ENCODE measurements around the gene EIF4A2. TPM values are rescaled to one million over a fixed set of nuclear protein-coding genes. Genes with fewer than 3 reads are reported as not detected.

EIF4A2 gene
- total RNA-seq, 5 donors from 2014 or later (not counting 1 experiment from before 2014, with no cell fraction given): 544 to 870 (median 576) TPM

DNA sequence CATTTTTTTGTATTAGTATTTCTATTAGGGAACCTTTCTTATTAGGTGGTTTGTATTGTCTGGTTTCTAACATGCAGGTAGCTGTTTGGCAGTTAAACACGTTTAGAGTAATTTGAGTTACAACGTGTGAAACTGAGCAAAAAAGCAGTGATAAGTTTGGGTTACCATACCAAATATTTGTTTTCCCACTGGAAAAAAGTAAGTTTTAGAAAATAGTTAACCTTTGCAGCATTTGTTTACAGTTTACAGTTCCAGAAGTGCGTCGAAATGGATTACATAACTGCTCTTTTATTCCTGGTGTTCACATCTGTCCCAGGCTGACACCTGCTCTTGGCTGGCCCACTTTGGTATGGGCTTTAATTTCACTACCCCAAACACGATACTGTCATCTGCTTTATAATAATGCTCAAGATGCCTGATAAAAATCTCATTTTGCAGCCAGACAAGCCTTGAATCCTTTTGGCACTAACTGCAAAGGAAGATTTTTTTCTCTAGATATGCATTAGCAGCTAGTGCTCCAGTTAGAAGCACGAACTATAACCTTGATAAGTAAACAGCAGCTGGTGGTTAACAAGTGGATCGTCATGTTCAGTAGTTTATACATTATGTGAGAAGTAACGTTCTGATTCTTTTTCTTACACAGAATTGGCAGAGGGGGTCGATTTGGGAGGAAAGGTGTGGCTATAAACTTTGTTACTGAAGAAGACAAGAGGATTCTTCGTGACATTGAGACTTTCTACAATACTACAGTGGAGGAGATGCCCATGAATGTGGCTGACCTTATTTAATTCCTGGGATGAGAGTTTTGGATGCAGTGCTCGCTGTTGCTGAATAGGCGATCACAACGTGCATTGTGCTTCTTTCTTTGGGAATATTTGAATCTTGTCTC lies 5.3 kb downstream of the EIF4A2 start:
- CTCF ChIA-PET: interaction anchor here in 1 of 2 donors (0.5 kb wide), 1 partner anchor 349 kb away, joined by 4 read pairs; no protein-coding TSS in a partner anchor
- Mint-ChIP-seq H3K27me3 (no peaks in the 10 kb centered on the region), H3K4me1 (peaks cover 56 to 62% (median 59%) of the 10 kb centered on the region in 3 donors), H3K36me3 (peaks cover 69% of the 10 kb centered on the region), H3K27ac (peak overlapping the region; percentile 62 to 74), H3K9me3 (no peaks in the 10 kb centered on the region), H3K4me3 (peak overlapping the region in 2 of 3 donors; percentile 26 to 98)
- Histone ChIP-seq H3K36me3 (ENCODE audit: control insufficient read depth in 2 of 2, extremely low read depth in 1 of 2, insufficient read depth in 1 of 2, low read length in 1 of 2) (peaks cover 11 to 67% of the 10 kb centered on the region in 2 donors), H3K9me3 (no peaks in the 10 kb centered on the region), H3K27ac (ENCODE audit: low read length) (peak overlapping the region; percentile 47), H3K4me3 (ENCODE audit: control insufficient read depth in 1 of 2, extremely low read depth in 1 of 2, low read length in 1 of 2) (no peak overlapping the region), H3K27me3 (replicated peaks in 1 of 2; ENCODE audit: control insufficient read depth in 2 of 2, extremely low read depth in 1 of 2, insufficient read depth in 2 of 2, low read length in 1 of 2) (no peaks in the 10 kb centered on the region), H3K4me1 (ENCODE audit: control insufficient read depth in 1 of 2, extremely low read depth in 1 of 2, insufficient read depth in 2 of 2, low read length in 2 of 2) (peaks cover 29 to 32% of the 10 kb centered on the region in 2 experiments)
- POLR2A ChIA-PET: interaction anchor here in 1 of 2 donors (0.6 to 1.5 kb wide), 2 partner anchors 9 to 171 kb away, joined by 3 to 4 read pairs; no protein-coding TSS in a partner anchor
- ATAC-seq (replicated peaks in 1 of 4) (no peak), DNase-seq (peak in 2 of 35 experiments; percentile 17 to 37)
- WGBS (ENCODE audit: insufficient coverage): 30% methylated on average over 4 of the region's 13 CpGs

DNA sequence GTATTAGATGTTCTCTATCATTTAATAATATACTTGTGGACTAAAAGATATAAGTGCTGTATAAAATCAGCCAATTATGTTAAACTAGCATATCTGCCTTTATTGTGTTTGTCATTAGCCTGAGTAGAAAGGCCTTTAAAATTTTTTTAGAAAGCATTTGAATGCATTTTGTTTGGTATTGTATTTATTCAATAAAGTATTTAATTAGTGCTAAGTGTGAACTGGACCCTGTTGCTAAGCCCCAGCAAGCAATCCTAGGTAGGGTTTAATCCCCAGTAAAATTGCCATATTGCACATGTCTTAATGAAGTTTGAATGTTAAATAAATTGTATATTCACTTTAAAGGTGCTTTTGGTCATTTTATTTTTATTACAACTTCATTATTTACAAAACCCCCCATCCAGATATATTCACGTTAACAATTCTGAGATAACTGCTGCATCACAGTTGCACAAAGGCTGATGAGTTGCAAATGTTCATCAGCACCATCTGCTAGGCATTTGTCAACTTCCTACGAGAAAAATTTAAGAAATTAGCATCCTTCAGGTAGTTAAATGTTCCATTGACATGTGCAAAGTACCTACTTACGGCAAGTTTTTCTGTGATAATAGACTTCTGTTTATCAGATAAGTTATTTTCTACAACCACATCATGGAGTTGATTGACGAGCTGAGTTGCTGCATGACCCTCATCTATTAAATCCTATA lies 6.3 kb downstream of the EIF4A2 start:
- DNase-seq (no peak), ATAC-seq (replicated peaks in 1 of 4) (peak in 2 of 4 experiments; percentile 24 to 28)
- Mint-ChIP-seq H3K9me3 (no peaks in the 10 kb centered on the region), H3K4me1 (peaks cover 50 to 53% (median 52%) of the 10 kb centered on the region in 3 donors), H3K27ac (no peak overlapping the region), H3K4me3 (no peak overlapping the region), H3K27me3 (no peaks in the 10 kb centered on the region), H3K36me3 (peaks cover 70% of the 10 kb centered on the region)
- no CpG with 5 or more reads among the region's 4 CpGs for WGBS (ENCODE audit: insufficient coverage)
- POLR2A ChIA-PET: interaction anchor here (1.0 to 1.4 kb wide), 2 partner anchors 10 to 16 kb away, joined by 5 read pairs; partner anchors contain the start of gene RFC4 (in 1 of the 2)
- Histone ChIP-seq H3K27me3 (replicated peaks in 1 of 2; ENCODE audit: control insufficient read depth in 2 of 2, extremely low read depth in 1 of 2, insufficient read depth in 2 of 2, low read length in 1 of 2) (no peaks in the 10 kb centered on the region), H3K4me3 (ENCODE audit: control insufficient read depth in 1 of 2, extremely low read depth in 1 of 2, low read length in 1 of 2) (no peak overlapping the region), H3K27ac (ENCODE audit: low read length) (peak overlapping the region; percentile 3), H3K4me1 (ENCODE audit: control insufficient read depth in 1 of 2, extremely low read depth in 1 of 2, insufficient read depth in 2 of 2, low read length in 2 of 2) (peaks cover 27 to 29% of the 10 kb centered on the region in 2 experiments), H3K36me3 (ENCODE audit: control insufficient read depth in 2 of 2, extremely low read depth in 1 of 2, insufficient read depth in 1 of 2, low read length in 1 of 2) (peaks cover 11 to 67% of the 10 kb centered on the region in 2 donors), H3K9me3 (no peaks in the 10 kb centered on the region)
- CTCF ChIA-PET: no interaction called here

DNA sequence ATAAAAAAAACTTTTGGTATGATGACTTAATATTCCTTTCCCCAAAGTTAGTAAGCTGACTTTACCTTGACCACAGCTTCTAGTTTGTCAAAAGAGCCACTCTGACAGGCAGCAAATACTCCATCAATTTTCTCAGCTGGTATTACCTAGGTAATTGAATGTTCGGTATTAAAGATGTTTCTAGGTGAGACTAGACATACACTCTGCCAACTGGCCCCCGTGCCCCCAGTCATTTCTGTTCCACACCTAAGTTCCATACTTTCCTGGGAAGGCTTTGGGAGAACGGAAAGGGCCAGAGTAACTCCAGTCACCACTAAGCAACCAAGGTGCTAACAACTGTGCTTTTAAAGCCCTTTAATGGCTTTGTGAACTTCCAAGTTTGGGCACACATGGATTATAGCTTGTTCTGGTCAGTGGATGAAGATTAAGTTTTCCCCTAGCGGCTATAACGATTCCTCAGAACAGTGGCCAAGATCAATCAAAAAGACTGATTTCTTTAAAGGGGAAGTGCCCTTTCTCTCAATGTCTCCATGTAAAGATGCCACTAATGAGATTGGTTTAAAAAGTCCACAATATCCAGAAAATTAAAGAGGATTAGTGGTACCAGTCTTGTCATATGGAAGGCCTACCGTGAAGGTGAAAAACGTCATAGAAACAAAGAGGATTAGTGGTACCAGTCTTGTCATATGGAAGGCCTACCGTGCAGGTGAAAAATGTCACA lies 7.0 kb downstream of the EIF4A2 start:
- ChIA-PET POLR2A (interaction anchor here (0.5 to 1.4 kb wide), 3 partner anchors 9 to 312 kb away, joined by 3 to 5 read pairs (median 5); partner anchors contain the start of gene RFC4 (in 1 of the 2)), CTCF (interaction anchor here in 1 of 2 donors (0.7 kb wide), 1 partner anchor 32 kb away, joined by 5 read pairs; no protein-coding TSS in a partner anchor)
- Mint-ChIP-seq H3K27me3 (no peaks in the 10 kb centered on the region), H3K4me3 (no peak overlapping the region), H3K27ac (peak overlapping the region; percentile 33 to 68), H3K9me3 (no peaks in the 10 kb centered on the region), H3K4me1 (peaks cover 43 to 46% (median 45%) of the 10 kb centered on the region in 3 donors), H3K36me3 (peaks cover 63% of the 10 kb centered on the region)
- 52% methylated on average over 2 of the region's 8 CpGs for WGBS (ENCODE audit: insufficient coverage)
- peaks cover 11 to 60% of the 10 kb centered on the region in 2 donors for H3K36me3 ChIP-seq (ENCODE audit: control insufficient read depth in 2 of 2, extremely low read depth in 1 of 2, insufficient read depth in 1 of 2, low read length in 1 of 2)
- no peaks in the 10 kb centered on the region for H3K9me3 ChIP-seq
- no peak overlapping the region for H3K4me3 ChIP-seq (ENCODE audit: control insufficient read depth in 1 of 2, extremely low read depth in 1 of 2, low read length in 1 of 2)
- ATAC-seq (replicated peaks in 1 of 4) (peak in 3 of 4 experiments; percentile 4 to 33 (median 32)), DNase-seq (peak in 1 of 35 experiments; percentile 25)
- H3K27ac ChIP-seq (ENCODE audit: low read length): peak overlapping the region; percentile 27
- H3K27me3 ChIP-seq (replicated peaks in 1 of 2; ENCODE audit: control insufficient read depth in 2 of 2, extremely low read depth in 1 of 2, insufficient read depth in 2 of 2, low read length in 1 of 2): no peaks in the 10 kb centered on the region
- peaks cover 20 to 26% of the 10 kb centered on the region in 2 experiments for H3K4me1 ChIP-seq (ENCODE audit: control insufficient read depth in 1 of 2, extremely low read depth in 1 of 2, insufficient read depth in 2 of 2, low read length in 2 of 2)

DNA sequence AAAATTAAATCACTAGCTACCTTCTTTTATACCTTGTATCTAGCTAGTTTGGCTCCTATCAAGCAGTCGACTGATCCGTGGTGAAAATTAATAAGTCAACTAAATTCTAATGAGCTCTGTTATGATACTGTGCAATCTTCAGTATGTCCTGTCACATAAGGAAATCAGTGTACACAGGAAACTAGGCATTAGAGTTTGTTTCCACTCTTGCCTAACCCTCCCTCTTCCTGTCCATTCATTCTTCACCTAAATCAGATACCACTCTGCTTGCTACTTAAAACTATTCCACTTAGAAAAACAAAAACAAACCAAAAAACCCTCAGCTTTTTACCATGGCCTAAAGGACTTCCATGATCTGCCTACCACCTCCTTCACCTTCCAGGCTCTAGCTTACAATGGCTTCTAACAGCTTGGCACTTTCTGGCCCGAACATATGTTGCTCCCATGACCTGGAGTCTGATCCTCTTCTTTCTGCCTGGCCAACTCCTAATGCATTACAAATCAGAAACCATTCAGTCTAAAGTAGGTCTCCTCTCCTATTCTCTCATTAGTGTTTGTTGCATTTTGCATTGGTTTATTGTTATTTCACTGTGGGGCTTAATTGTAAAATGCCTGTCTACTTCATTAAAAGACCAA lies 15.0 kb downstream of the EIF4A2 start:
- Mint-ChIP-seq H3K4me3 (no peak overlapping the region), H3K36me3 (peaks cover 35% of the 10 kb centered on the region), H3K4me1 (peaks cover 19 to 20% (median 20%) of the 10 kb centered on the region in 3 donors), H3K27me3 (no peaks in the 10 kb centered on the region), H3K27ac (no peak overlapping the region), H3K9me3 (no peaks in the 10 kb centered on the region)
- ChIA-PET CTCF (interaction anchor here in 1 of 2 donors (0.9 to 1.0 kb wide), 2 partner anchors 21 to 23 kb away, joined by 3 to 4 read pairs; no protein-coding TSS in a partner anchor), POLR2A (interaction anchor here (0.6 to 2.4 kb wide), 6 partner anchors 10 to 886 kb away, joined by 3 to 11 read pairs (median 3); partner anchors contain the start of gene EIF4A2 (in 2 of the 2))
- no peak for DNase-seq
- H3K27me3 ChIP-seq (replicated peaks in 1 of 2; ENCODE audit: control insufficient read depth in 2 of 2, extremely low read depth in 1 of 2, insufficient read depth in 2 of 2, low read length in 1 of 2): no peaks in the 10 kb centered on the region
- H3K4me3 ChIP-seq (ENCODE audit: control insufficient read depth in 1 of 2, extremely low read depth in 1 of 2, low read length in 1 of 2): no peak overlapping the region
- ATAC-seq (replicated peaks in 1 of 4): no peak
- no peak overlapping the region for H3K27ac ChIP-seq (ENCODE audit: low read length)
- 100% methylated on average over 1 of the region's 3 CpGs for WGBS (ENCODE audit: insufficient coverage)
- H3K4me1 ChIP-seq (ENCODE audit: control insufficient read depth in 1 of 2, extremely low read depth in 1 of 2, insufficient read depth in 2 of 2, low read length in 2 of 2): peaks cover 3 to 7% of the 10 kb centered on the region in 2 experiments
- peaks cover 9 to 35% of the 10 kb centered on the region in 2 donors for H3K36me3 ChIP-seq (ENCODE audit: control insufficient read depth in 2 of 2, extremely low read depth in 1 of 2, insufficient read depth in 1 of 2, low read length in 1 of 2)
- no peaks in the 10 kb centered on the region for H3K9me3 ChIP-seq

DNA sequence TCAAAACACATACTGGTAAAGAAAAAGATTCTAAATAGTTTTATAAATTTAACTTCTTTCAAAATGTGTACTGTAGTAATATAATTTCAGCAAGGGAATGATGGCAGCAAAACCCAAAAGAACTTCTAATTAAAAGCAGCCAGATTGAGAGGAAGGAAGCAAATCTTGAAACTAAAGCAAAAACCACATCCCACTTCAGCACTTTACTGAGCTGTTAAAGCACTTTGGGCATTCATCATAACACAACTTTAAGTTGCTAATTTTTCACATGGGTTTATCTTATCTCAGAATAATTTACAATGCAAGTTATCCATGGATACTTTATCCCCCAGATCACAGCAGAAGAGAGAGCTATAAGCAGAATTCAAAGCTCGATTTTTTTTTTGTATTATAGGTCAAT lies 16.9 kb downstream of the EIF4A2 start:
- H3K27ac ChIP-seq (ENCODE audit: low read length): no peak overlapping the region
- H3K4me1 Mint-ChIP-seq: peaks cover 19 to 29% (median 28%) of the 10 kb centered on the region in 3 donors
- ChIA-PET CTCF (interaction anchor here in 1 of 2 donors (0.6 kb wide), 1 partner anchor 186 kb away, joined by 3 read pairs; no protein-coding TSS in a partner anchor), POLR2A (interaction anchor here (0.5 to 1.2 kb wide), 4 partner anchors 10 to 28 kb away, joined by 3 to 8 read pairs (median 4); partner anchors contain the start of gene EIF4A2 (in 1 of the 2))
- H3K4me3 Mint-ChIP-seq: no peak overlapping the region
- no peak for DNase-seq
- peaks cover 6 to 7% of the 10 kb centered on the region in 2 experiments for H3K4me1 ChIP-seq (ENCODE audit: control insufficient read depth in 1 of 2, extremely low read depth in 1 of 2, insufficient read depth in 2 of 2, low read length in 2 of 2)
- no peaks in the 10 kb centered on the region for H3K9me3 ChIP-seq
- no CpG with 5 or more reads among the region's 1 CpG for WGBS (ENCODE audit: insufficient coverage)
- H3K9me3 Mint-ChIP-seq: no peaks in the 10 kb centered on the region
- peaks cover 9 to 33% of the 10 kb centered on the region in 2 donors for H3K36me3 ChIP-seq (ENCODE audit: control insufficient read depth in 2 of 2, extremely low read depth in 1 of 2, insufficient read depth in 1 of 2, low read length in 1 of 2)
- no peak overlapping the region for H3K4me3 ChIP-seq (ENCODE audit: control insufficient read depth in 1 of 2, extremely low read depth in 1 of 2, low read length in 1 of 2)
- no peaks in the 10 kb centered on the region for H3K27me3 ChIP-seq (replicated peaks in 1 of 2; ENCODE audit: control insufficient read depth in 2 of 2, extremely low read depth in 1 of 2, insufficient read depth in 2 of 2, low read length in 1 of 2)
- ATAC-seq (replicated peaks in 1 of 4): no peak
- H3K27me3 Mint-ChIP-seq: no peaks in the 10 kb centered on the region
- H3K36me3 Mint-ChIP-seq: peaks cover 25% of the 10 kb centered on the region
- H3K27ac Mint-ChIP-seq: peak overlapping the region in 1 of 2 donors; percentile 61
